ENCODE data around the gene BTBD10.

Gene BTBD10

GRCh38 chr11:13461291-13461690 lies 1.7 kb downstream of the BTBD10 start:
- in situ Hi-C loops (cut with HindIII; ENCODE audit: low pct_ligation_motif_present, low sequenced_read_pairs), result no loop called here
- TF ChIP-seq CTCF (IDR thresholded peaks at IDR 0.05; ENCODE audit: low read depth, low read length, missing control alignments), result no peak
- no peak overlapping the region for H3K27ac ChIP-seq
- no peak for DNase-seq
- H3K36me3 ChIP-seq (replicated peaks), result no peaks in the 10 kb centered on the region
- H3K27me3 ChIP-seq (replicated peaks), result no peaks in the 10 kb centered on the region
- H3K4me3 ChIP-seq (ENCODE audit: low read depth, low read length), result no peak overlapping the region

GRCh38 chr11:13450832-13451397 lies 12.1 kb downstream of the BTBD10 start:
- no peaks in the 10 kb centered on the region for H3K36me3 ChIP-seq (replicated peaks)
- in situ Hi-C loops (cut with HindIII; ENCODE audit: low pct_ligation_motif_present, low sequenced_read_pairs), result no loop called here
- H3K27me3 ChIP-seq (replicated peaks), result no peaks in the 10 kb centered on the region
- H3K27ac ChIP-seq, result no peak overlapping the region
- no peak overlapping the region for H3K4me3 ChIP-seq (ENCODE audit: low read depth, low read length)
- no peak for DNase-seq
- no peak for TF ChIP-seq CTCF (IDR thresholded peaks at IDR 0.05; ENCODE audit: low read depth, low read length, missing control alignments)

GRCh38 chr11:13449522-13449921 lies 13.5 kb downstream of the BTBD10 start:
- Histone ChIP-seq H3K4me3 (ENCODE audit: low read depth, low read length) (no peak overlapping the region), H3K27me3 (replicated peaks) (no peaks in the 10 kb centered on the region), H3K27ac (no peak overlapping the region), H3K36me3 (replicated peaks) (no peaks in the 10 kb centered on the region)
- in situ Hi-C loops (cut with HindIII; ENCODE audit: low pct_ligation_motif_present, low sequenced_read_pairs), result no loop called here
- no peak for DNase-seq
- no peak for TF ChIP-seq CTCF (IDR thresholded peaks at IDR 0.05; ENCODE audit: low read depth, low read length, missing control alignments)

- Histone ChIP-seq H3K36me3 (replicated peaks) (no peaks in the 10 kb centered on the region), H3K27me3 (replicated peaks) (no peaks in the 10 kb centered on the region), H3K4me3 (ENCODE audit: low read depth, low read length) (no peak overlapping the region), H3K27ac (no peak overlapping the region)
- TF ChIP-seq CTCF (IDR thresholded peaks at IDR 0.05; ENCODE audit: low read depth, low read length, missing control alignments), result no peak
- no peak for DNase-seq
- in situ Hi-C loops (cut with HindIII; ENCODE audit: low pct_ligation_motif_present, low sequenced_read_pairs), result no loop called here
Measured at GRCh38 chr11:13448876-13449275, 14.1 kb downstream of the BTBD10 start.

- in situ Hi-C loops (cut with HindIII; ENCODE audit: low pct_ligation_motif_present, low sequenced_read_pairs), result no loop called here
- Histone ChIP-seq H3K27ac (no peak overlapping the region), H3K27me3 (replicated peaks) (no peaks in the 10 kb centered on the region), H3K4me3 (ENCODE audit: low read depth, low read length) (no peak overlapping the region), H3K36me3 (replicated peaks) (no peaks in the 10 kb centered on the region)
- no peak for DNase-seq
- no peak for TF ChIP-seq CTCF (IDR thresholded peaks at IDR 0.05; ENCODE audit: low read depth, low read length, missing control alignments)
Measured at GRCh38 chr11:13446444-13446843, 16.6 kb downstream of the BTBD10 start.

- Histone ChIP-seq H3K36me3 (replicated peaks) (no peaks in the 10 kb centered on the region), H3K27ac (no peak overlapping the region), H3K27me3 (replicated peaks) (no peaks in the 10 kb centered on the region), H3K4me3 (ENCODE audit: low read depth, low read length) (no peak overlapping the region)
- TF ChIP-seq CTCF (IDR thresholded peaks at IDR 0.05; ENCODE audit: low read depth, low read length, missing control alignments), result no peak
- in situ Hi-C loops (cut with HindIII; ENCODE audit: low pct_ligation_motif_present, low sequenced_read_pairs), result no loop called here
- DNase-seq, result no peak
Measured at GRCh38 chr11:13445588-13445987, 17.4 kb downstream of the BTBD10 start.

Data from brain microvascular endothelial cell (primary cell).